Globus pallidus (tissue), 1 donor: ENCODE measurements around the gene AGBL1.

Source experiments
- DNase-seq: peaks from one replicate; pipeline ENCODE4 v3.0.0-alpha.2; 2015; ENCODE audit warnings: low spot score

AGBL1 gene

DNA sequence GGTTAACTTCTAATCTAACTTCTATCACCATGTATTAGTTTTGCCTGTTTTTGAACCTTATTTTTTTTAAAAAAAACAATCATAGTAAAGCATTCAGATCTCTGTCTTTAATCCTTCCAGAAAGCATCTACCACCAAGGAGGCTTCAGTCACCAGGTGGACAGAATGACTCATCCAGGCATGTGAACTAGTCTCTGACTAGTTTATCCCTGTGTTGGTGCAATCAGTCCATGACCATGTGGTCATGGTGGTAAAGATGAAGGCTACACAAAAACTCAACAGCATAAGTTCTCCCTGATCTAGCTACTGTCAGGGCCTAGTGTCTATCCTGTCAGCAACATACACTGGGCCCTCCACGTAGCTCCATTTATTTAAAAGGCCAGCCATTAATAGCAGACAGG is 750.6 kb downstream of the AGBL1 start:
- no peak for DNase-seq

DNA sequence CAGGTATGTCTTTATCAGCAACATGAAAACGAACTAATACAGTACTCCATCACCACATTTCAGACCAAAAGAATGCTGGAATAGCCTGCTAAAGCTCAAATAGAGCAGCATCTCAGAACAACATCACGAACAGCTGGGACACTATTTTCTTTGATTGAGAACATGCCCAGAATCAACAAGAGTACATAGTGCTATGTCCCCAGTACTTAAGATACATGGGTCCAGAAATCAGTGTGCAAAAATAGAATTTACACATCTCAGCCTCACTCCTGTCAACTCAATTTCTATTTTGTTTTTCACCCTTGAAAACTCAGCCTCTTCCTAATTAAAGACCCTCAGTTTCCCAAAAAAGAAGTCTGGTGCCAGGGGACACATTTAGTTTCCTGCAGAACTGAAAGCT is 753.9 kb downstream of the AGBL1 start:
- DNase-seq = no peak

DNA sequence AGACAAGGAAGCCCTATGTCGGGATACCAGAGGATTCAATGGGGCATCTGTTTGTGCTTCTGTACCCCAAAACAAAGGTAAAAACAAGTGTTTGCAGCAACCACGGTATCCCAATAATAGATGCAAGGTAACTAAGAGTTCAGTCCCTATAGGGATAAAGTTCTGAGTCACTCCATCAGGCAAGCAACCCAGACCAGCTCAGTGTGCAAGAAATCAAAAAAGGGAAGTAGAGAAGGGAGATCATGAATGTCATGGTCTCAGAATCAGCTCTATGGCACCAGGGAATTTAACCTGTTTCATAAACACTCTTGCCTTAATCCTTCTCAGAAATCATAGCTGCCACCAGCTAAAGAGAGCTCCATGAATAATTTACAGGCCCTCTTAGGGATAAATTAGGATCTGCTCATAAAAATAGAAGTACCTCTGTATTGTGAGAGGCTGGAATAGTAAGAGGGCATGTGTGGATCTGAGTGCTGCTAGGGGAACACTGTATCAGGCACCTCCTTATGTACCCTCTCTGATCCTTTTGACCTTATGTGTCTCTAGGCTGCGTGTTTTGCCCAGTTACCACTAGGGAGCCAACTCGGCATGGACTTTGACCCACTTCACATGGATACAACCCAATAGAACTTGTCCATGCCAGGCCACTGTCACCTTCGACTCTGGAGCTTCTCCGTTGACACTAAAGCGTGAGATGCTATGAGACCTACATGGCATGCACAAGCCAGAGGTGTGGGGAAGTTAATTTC is 754.6 kb downstream of the AGBL1 start:
- no peak for DNase-seq

DNA sequence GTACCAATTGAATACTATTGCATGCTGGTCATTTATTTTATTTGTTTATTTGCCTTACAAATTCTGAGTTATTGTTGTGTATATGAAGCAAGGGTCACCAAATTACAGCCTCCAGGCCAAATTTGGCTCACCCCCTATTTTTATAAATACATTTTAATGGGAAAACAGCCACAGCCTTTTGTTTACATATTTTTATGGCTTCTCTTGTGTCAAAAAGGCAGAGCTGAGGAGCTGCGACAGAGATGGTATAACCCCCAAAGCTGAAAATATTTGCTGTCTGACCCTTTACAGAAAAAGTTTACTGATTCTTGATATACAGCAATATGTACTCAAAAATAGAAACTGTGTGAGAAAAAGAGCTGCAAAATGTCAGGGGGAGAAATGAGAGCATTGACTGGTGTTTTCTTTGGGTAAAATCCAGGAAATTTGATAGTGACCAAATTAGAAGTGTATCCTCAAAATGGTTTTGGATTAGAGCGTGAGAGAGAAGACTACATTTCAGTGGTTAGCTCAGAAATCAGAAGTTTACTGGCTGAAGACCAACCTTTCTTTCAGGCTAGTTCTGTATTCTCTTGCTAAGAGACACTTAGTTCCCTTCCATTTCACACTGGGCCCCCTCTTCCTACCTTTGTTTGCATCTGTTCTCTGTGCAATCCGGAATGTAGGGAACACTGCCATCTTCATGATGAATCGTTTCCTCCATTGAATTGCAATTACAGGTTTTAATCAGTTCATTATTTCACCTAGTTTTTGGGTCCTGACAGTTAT is 757.8 kb downstream of the AGBL1 start:
- DNase-seq = no peak

DNA sequence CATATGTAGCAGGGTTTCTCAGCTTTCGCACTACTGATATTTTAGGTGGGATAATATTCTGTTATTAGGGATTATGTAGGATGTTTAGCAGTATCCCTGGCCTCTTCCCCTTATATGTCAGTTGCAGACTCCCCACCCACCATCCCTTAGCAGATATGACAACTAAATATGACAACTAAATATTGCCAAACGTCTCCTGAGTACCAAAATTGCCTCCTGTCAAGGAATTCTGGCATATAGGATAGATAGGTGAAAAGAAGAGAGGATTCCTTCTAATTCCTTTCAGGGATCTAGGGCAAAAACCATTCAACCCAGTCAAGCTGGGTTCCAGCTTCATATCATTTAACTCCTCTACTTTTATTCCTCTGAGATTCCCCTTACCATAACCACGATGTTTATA is 759.8 kb downstream of the AGBL1 start:
- DNase-seq = no peak

DNA sequence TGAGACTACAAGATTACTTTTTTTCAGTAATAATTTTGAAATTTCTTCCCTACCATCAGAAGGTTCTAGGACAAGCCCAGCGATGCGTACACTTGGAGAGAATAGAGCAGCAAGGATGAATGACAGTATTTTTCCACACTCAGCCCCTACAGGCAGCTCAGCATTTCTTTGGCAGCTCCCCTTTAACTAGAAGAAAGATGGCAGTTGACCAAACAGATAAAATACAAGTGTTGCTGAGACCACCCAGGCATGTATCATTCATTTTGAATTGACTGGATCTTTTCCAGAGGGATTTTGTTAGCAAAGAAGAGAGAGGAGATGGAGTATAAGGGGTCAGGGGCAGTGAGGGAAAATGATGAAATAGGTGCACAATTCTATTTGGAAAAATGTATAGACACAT is 761.3 kb downstream of the AGBL1 start:
- DNase-seq = no peak

DNA sequence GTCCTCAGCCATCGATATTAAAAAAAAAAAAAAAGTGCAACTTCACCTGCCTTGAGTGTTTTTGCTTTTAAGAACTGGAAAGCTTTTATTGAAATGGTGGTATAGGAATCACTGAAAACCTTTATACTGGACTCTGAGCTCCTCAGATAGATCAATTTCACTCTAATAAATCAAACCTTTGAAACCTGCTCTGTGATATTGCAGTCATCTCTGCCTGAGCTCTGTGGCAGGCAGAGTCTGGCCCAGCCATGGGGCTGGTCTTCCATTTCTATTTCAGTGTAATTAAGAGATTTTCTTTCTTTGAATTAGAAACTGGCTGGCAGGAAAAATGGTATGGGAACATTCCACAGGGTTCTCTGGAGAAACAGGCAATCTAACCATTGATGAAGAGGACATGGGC is 762.5 kb downstream of the AGBL1 start:
- DNase-seq = no peak

DNA sequence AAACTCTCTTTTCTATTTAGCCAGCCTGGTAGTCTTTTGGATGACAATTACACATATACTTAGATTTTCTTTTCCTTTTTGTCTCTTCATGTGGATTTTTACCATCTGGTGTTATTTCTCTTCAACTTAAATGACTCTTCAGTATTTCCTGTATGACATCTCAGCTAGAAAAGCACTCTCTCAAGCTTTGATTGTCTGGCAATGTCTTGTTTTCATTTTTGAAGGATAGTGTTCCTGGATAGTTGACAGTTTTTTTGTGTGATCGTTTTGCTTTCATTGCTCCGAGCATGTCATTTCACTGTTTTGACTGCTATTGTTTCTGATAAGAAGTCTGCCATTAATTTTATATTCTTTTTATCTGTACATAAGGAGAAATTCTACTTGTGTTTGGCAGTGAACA is 766.4 kb downstream of the AGBL1 start:
- DNase-seq = no peak

DNA sequence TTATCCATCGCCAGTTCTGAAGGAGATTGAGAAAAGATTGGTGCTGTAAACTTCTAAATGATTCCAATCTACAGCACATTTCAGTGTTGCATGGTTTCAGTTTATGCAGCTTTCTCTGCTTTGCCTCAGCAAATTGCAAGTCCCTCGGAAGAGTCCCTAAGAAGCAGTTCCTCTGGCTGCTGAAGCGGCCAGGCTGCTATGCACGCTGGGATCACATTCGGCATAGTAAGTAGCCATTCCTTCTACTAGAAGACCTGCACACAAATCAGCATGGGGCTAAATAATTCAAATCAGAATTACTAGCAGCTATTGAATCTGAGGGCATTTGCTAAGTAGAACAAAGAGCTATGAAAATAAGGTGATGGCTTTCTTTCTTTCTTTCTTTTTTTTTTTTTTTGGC is 769.5 kb downstream of the AGBL1 start:
- no peak for DNase-seq

DNA sequence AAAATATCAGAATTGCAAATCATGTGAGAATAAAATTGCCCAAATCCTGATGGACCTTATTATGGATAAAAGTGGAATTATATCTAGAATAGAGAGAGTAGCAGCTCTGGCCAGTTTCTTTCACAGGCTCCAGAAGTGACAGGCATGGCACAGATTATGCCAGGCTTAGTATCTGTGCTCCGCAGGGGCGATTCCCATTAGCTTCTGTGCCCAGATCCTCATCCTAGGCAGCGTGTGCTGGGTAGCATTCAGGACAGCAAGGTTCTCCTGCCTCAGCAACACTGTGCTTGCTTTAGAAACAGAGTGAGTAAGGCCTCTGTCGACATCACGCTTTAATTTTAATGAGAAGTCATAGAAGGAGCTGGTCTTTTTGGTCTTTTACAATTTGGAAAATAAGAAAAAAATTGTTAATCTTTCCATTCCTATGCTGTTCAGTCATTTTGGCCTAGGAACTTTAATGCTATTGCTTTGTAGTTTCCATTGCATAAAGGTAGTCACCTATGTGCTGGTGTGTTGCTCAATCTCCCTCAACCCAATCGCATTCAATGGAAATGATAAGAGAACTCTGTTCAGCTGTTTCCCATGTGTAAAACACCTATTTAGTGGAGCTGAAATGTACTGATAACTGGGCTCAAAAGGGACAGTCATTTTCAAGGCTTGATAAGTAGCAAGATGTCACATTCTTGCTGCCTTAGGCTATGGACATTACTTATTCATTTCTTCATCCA is 770.1 kb downstream of the AGBL1 start:
- no peak for DNase-seq

DNA sequence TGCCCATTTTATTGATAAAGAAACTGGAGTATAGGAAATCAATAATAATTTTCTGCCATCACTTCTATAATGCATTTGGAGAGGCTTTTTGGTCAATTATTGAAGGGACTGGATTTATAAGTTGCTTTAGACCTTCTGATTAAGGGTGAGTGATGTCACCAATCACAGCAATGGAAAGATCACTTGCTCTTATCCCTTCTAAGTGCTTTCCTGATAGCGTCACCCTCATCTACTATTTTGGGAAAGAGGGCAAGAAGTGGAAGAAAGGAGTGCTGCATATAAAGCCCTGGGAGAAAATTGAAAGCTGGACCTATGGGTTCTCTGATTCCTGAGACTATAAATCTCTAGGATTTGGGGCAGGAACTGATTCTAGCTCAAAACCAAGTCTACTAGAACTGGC is 771.3 kb downstream of the AGBL1 start:
- DNase-seq = no peak

DNA sequence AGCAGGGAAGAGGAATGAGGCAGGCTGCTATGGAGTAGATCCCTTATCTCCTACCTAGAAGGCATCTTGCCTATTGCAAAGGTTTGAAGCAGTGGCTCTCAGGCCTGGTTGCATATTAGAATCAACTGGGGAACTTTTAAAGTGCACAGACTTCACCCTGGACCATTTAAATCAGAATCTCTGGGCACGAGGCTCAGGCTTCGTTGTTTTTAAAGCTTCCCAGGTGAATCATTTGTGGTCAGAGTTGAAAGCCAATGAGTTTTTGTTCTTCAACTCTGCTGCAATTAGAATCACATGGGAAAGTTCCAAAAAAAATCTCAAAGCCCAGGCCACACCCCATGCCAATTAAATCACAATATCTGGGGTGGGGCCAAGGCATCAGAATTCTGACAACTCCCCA is 773.1 kb downstream of the AGBL1 start:
- DNase-seq = no peak

DNA sequence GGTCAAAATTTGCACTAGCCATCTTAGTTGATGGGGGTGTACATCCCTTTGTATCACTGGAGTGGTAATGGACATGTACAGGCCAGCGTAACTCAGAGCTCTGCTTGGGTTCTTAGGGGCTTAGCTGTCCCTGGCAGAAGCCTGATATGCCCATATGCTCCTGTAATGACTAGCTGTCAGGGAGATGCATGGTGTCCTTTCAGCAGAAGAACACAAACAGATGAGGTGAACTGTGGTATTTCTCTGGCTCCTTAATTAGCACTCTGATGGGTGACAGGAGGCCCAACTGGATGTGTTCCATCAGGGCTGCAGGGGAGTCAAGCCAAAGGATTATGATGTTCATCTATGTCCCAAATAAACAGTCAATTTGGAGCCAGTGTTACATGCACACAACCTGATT is 774.5 kb downstream of the AGBL1 start:
- no peak for DNase-seq

DNA sequence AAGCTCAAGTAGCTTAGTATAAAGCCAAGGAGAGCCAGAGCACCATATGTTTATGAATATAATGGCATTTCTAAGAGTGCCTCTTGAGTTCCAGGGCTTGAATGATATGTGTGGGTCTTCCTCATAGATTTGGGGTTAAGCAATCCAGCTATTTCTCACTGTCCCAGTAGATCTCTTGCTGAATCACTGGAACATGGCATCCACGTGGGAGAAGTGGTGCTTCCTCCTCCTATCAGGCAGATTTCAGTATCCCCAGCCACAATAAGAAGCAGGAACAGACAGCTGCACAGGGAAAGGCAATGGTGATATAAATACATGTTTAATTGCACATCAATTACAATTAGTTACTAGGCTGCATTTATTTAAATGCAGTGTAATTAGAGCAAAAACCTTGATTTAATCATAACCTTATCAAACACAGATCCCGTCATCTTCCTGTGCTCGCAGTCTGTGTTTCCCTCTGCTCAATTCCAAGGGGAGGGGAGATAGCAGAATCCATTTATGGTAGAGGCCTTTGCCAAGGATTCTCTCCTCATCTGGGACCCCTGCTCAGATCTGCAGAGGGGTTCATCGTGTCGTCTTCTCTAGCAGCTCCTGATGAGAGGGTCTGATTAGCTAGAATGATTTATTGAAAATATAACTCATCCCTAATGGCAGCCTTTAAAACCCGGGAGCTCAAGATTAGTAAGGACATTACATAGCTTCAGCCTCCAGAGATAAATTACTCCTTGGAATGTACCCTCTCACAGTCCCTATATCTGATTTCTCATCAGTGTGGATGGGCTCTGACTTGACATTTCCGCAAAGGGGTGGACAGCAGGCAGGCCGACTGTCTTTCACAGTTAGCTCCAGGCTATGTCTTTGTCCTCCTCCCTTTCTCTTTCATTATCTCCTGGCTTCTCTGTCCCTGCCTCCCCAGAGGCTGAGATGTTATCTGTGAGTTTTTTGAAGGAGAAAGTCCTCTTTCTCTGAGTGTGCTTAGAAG is 775.9 kb downstream of the AGBL1 start:
- no peak for DNase-seq

DNA sequence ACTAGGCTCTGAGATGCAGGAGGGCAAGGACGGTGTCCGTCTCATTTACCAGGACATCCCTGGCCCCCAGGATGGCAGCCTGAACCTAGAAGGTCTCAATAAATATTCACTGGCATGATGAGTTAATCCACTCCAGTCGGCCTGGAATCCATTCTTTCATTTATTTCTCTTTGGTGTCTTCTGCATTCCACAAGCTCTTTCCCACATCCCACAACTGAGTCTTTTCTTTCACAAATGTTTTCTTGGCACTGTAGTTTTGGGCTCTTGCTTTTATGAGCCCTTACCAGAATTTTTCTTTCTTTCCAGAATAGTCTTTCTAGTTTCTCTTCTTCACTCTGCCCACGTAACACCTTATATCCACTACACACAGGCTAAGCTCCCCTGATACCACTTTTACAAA is 778.0 kb downstream of the AGBL1 start:
- no peak for DNase-seq

DNA sequence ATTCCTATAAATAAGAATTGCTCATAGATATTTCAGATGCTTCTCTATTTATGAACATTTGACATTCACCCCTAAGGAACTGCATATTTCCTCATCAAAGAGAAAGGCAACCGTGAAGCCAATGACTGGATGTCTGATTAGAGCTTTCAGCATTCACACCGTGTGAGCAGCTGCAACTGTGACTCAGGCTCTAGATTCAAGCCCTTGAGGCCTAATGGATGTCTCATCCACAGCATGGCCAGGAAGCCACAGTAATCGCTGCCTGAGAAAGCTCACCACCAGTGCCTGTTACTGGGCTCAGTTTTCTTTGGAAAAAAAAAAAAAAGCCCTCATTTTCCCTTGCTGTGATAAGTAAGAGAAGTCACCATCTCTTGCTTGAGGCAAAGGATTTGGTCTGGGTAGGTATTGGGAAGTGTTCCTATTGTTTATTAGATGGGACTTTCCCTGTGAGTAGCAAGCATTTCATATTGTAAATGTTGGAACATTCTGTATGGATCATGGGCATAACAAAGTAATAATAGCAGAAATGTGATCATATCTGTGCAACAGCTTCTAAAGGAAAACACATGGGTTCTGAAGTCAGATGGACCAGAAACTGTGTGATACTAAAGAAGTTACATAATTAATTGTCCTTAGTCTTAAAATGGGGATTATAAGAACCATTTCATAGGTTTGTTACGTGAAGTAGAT is 783.7 kb downstream of the AGBL1 start:
- no peak for DNase-seq

DNA sequence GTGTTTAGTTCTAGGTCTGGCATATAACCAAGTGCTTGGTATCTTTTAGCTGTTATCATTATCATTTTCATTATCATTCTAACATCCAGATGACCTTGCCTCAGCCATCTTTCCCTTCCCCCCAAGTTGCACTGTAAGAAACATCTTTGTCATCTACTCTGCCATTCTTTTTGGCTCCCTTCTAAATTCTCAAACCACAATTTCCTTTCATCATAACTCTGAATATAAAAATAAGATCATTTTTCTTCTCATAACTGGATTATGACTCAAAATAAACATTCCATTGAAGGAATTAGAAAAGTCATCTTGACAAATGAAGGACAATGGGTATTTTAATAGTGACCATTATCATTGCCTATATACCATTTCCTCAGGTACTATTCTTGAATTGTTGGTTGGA is 786.2 kb downstream of the AGBL1 start:
- no peak for DNase-seq

DNA sequence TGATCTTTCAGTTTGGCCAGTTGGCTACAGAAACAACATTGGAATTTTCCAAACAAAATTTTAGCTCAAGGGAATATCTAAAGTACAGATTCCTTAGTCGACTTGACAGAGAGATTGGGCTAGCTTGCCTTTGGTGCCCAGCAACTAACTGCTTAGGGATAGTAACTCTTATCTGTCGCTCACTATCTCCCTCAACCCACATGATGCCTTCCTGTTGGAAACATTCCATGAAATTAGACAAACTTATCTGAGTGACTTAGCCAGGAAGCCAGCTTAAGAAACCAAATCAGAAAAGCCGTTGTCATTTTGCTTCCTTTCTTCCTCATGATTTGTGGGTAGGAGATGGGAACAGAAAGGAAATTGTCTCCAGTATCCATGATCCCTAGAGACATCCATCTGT is 791.2 kb downstream of the AGBL1 start:
- DNase-seq = no peak

DNA sequence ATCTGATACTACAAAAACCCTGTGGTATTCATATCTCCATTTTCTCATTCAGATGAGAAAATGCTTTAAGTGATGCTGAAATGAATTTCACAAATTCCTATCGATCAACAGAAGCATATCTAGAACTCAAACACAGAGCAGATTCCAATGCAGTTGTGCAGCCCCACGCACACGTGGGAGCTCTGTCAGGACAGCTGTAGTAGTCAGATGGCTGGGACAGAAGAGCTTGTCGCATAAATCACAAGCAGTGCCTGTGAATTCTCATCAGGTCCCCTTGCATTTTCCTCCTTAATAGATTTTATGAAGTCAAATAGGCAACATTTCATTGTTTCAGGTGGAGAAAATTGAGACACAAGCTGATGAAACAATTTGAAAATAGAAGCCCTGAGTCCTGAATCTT is 792.3 kb downstream of the AGBL1 start:
- no peak for DNase-seq

DNA sequence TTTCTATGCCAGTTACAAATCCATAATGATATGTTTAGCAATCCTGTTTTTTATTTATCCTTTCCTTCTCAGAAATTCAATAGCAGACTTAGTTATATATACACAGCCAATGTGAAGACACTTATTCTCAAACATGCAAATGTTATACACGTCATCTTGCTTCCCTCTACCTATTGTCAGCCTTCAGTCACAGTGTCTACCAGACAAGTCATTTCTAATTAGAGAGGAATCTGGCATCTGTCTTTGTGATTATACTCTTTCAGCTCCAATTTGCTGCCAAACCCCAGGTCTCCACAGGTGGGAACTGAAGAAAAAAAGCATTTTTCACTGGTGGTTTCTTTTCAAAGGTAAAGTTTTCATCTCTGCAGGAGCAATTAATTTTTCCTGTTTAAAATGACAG is 793.1 kb downstream of the AGBL1 start:
- DNase-seq = no peak

DNA sequence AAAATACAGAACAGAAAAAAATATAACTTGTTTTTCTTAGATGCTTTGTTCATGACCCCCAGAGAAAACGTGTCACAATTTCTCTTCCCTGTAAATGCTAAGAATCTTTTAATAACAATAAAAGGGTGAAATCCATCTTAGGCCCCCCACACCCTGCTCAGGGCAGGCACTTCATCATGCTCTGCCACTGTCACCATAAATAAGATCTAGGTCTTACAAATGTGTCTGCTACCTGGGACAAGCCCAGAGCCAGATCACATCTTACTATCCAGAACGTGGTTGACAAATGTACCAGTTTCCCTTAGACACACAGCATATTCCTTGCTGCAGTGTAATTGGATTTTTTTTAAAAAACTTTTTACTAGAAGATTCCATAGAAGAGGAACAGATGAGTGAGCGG is 795.4 kb downstream of the AGBL1 start:
- no peak for DNase-seq
